ENCODE measurements around the gene CYP4B1. TPM values are rescaled to one million over a fixed set of nuclear protein-coding genes. Genes with fewer than 3 reads are reported as not detected.

CYP4B1 gene
- total RNA-seq, 1 experiment from 2014 or later = not detected

- TF ChIP-seq CTCF (conservative IDR thresholded peaks at IDR 0.05) = no peak
- no peaks in the 10 kb centered on the region for H3K79me2 ChIP-seq (ENCODE audit: insufficient read depth, low read length)
- no peaks in the 10 kb centered on the region for H3K27me3 ChIP-seq (ENCODE audit: insufficient read depth, low read length)
- no peak overlapping the region for H4K5ac ChIP-seq (ENCODE audit: insufficient read length, low read depth, low read length)
- H3K23ac ChIP-seq (ENCODE audit: insufficient read length, low read depth, low read length) = no peak overlapping the region
- no peak overlapping the region for H2AFZ ChIP-seq (ENCODE audit: low read length)
- no CpG with 5 or more reads among the region's 2 CpGs for WGBS (ENCODE audit: extremely low coverage, insufficient read length, low lambda C conversion rate)
- H3K18ac ChIP-seq (ENCODE audit: insufficient read length, low read depth, low read length) = no peak overlapping the region
- no peak for DNase-seq
- no peak overlapping the region for H4K8ac ChIP-seq (replicated peaks; ENCODE audit: insufficient read length, low read depth, low read length)
- peaks cover 25 to 26% of the 10 kb centered on the region in 2 experiments for H3K4me1 Mint-ChIP-seq
- H3K4me1 ChIP-seq (ENCODE audit: insufficient read depth, low read length) = peaks cover 9% of the 10 kb centered on the region; the same call in 1 of the 2 replicates
- H3K9ac ChIP-seq (ENCODE audit: extremely low read depth, insufficient read length, low read length) = no peak overlapping the region
- H2BK120ac ChIP-seq (ENCODE audit: low read depth, low read length, poor library complexity, severe bottlenecking) = no peak overlapping the region
- H3K36me3 Mint-ChIP-seq (ENCODE audit: insufficient read depth in 1 of 3, low read depth in 3 of 3) = no peaks in the 10 kb centered on the region; a peak in 1 of 7 replicates
- H2AK5ac ChIP-seq (ENCODE audit: insufficient read length, low read length) = no peak overlapping the region
- no peaks in the 10 kb centered on the region for H3K79me1 ChIP-seq (ENCODE audit: insufficient read depth, low read depth, low read length, poor library complexity, severe bottlenecking)
- H3K14ac ChIP-seq (ENCODE audit: insufficient read depth, low read length) = no peak overlapping the region
- H3K27ac Mint-ChIP-seq = no peak overlapping the region; a peak in 1 of 7 replicates
- H2BK20ac ChIP-seq (ENCODE audit: low read depth, low read length, poor library complexity, severe bottlenecking) = no peak overlapping the region
- H2BK12ac ChIP-seq (ENCODE audit: insufficient read length, low read depth, low read length) = no peak overlapping the region
- no peak overlapping the region for H3K4ac ChIP-seq (ENCODE audit: low read depth, low read length)
- no peaks in the 10 kb centered on the region for H3K23me2 ChIP-seq (ENCODE audit: insufficient read length, low read depth, low read length, poor library complexity, severe bottlenecking)
- H3K9me3 Mint-ChIP-seq = peaks cover 0 to 17% of the 10 kb centered on the region in 2 experiments; a peak in 4 of 5 replicates
- no peak overlapping the region for H3K56ac ChIP-seq (ENCODE audit: insufficient read length, low read depth, low read length)
- H3T11ph ChIP-seq (ENCODE audit: low read length) = no peak overlapping the region
- peaks cover 13% of the 10 kb centered on the region for H3K27me3 Mint-ChIP-seq (ENCODE audit: low read depth)
- H3K27ac ChIP-seq (ENCODE audit: insufficient read length, low read depth, low read length) = no peak overlapping the region
- no peaks in the 10 kb centered on the region for H4K20me1 ChIP-seq (ENCODE audit: control insufficient read depth, insufficient read depth, insufficient read length)
- no peaks in the 10 kb centered on the region for H3K9me3 ChIP-seq (ENCODE audit: control insufficient read depth, low read depth, low read length)
- H2BK5ac ChIP-seq (ENCODE audit: insufficient read length, low read length) = no peak overlapping the region
- no peak overlapping the region for H2BK15ac ChIP-seq (ENCODE audit: low read depth, low read length)
- H4K91ac ChIP-seq (ENCODE audit: insufficient read length, low read depth, low read length) = no peak overlapping the region
- H3K4me3 Mint-ChIP-seq = no peak overlapping the region
- H3K4me2 ChIP-seq (ENCODE audit: insufficient read depth, insufficient read length, low read length) = no peak overlapping the region
Measured at GRCh38 chr1:46760558-46761166, 38.2 kb upstream of the CYP4B1 start.
